Stomach (tissue), 9 donors: ENCODE results near the gene STXBP5L. TPM values are rescaled to one million over a fixed set of nuclear protein-coding genes. Genes with fewer than 3 reads are reported as not detected.
"Not testable (repeated sequence)": the region's sequence is repeated elsewhere in the genome, so short reads cannot be mapped to it uniquely, and the experiment has no call there.

Experiments
- DNase-seq, 2 donors: peaks; one replicate each; pipeline versions ENCODE4 v3.0.0 to v3.0.0-alpha.2; 2013 to 2019
- H3K27ac ChIP-seq, 5 donors: fragments of 200-600 bp in 4 of 5; sonication (generic) in 4 of 5; one replicate each; pipeline ENCODE4 v1.5.1; 2013 to 2019; ENCODE audit warnings: mild to moderate bottlenecking in 1 of 5, moderate library complexity in 1 of 5
- H3K27me3 ChIP-seq, 3 donors: fragments of 200-600 bp; sonication (generic); one replicate each; pipeline ENCODE4 v1.5.1; 2017 to 2019; ENCODE audit warnings: mixed run types in 1 of 3
- H3K36me3 ChIP-seq, 4 donors: fragments of 200-600 bp; sonication (generic); 1 replicate in 3 of 4; 2 replicates in 1 of 4; pipeline ENCODE4 v1.5.1; 2016 to 2019
- H3K4me1 ChIP-seq, 4 donors: fragments of 200-600 bp; sonication (generic); one replicate each; pipeline ENCODE4 v1.5.1; 2016 to 2019
- H3K4me3 ChIP-seq, 4 donors: fragments of 200-600 bp; sonication (generic) in 3 of 4; one replicate each; pipeline ENCODE4 v1.5.1; 2016 to 2019; ENCODE audit warnings: mild to moderate bottlenecking in 1 of 4
- H3K9me3 ChIP-seq, 4 donors: fragments of 200-600 bp; sonication (generic); one replicate each; pipeline ENCODE4 v1.5.1; 2016 to 2019
- CTCF ChIP-seq, 7 experiments: fragments of 450-650 bp in 4 of 7; fragments of 200-600 bp in 3 of 7; sonication (generic) in 3 of 7; IDR thresholded peaks; one replicate each; pipeline ENCODE4 v1.5.1; 2016 to 2019; ENCODE audit warnings: antibody characterized with exemption in 7 of 7, control low read depth in 2 of 7, mild to moderate bottlenecking in 1 of 7
- EP300 ChIP-seq: sonication (generic); formaldehyde crosslinking; IDR thresholded peaks from one replicate; pipeline ENCODE4 v1.6.1; 2017; ENCODE audit warnings: antibody characterized with exemption
- POLR2A ChIP-seq, 4 donors: fragments of 450-650 bp; IDR thresholded peaks; one replicate each; pipeline ENCODE4 v1.6.1; 2016; ENCODE audit warnings: antibody characterized with exemption in 4 of 4, control low read depth in 2 of 4, mild to moderate bottlenecking in 1 of 4, moderate library complexity in 1 of 4
- POLR2AphosphoS5 ChIP-seq, 3 donors: sonication (generic); formaldehyde crosslinking; IDR thresholded peaks; one replicate each; pipeline ENCODE4 v1.6.1; 2016; ENCODE audit warnings: antibody characterized with exemption in 3 of 3
- WGBS, 5 donors: extraction: QIAGEN DNeasy Blood & Tissue Kit in 3 of 5; methylation state at CpG; one replicate each; pipeline versions ENCODE4 v1.1.5 to v1.1.7; 2013 to 2018; 5-methylcytosine and 5-hydroxymethylcytosine counted together
- intact Hi-C: fragments of 100-400 bp; cut with DNase I; formaldehyde crosslinking; loops from one replicate; pipeline ENCODE4 v1.15.1; 2023; ENCODE audit warnings: low total_unique reads
- polyA plus RNA-seq, 3 donors: library from polyadenylated mRNA; stranded (reverse); fragments of 200-250 nt; gene quantifications; one replicate each; pipeline ENCODE4 v1.2.3, GENCODE V29; 2013
- total RNA-seq, 5 donors: library from RNA; depleted of rRNA; stranded (reverse); fragments of >200 nt; gene quantifications; one replicate each; pipeline versions ENCODE4 v1.1.0 to v1.2.3, GENCODE V29; 2014 to 2016
- donor health status: healthy with polysubstance abuse.
- donor health status: Bipolar disorder and iron deficiency.
- donor health status: healthy.

STXBP5L gene
- total and polyA plus RNA-seq, 8 donors = 0.08 to 12.8 (median 0.42) TPM

GRCh38 chr3:121436641-121437040 is 528.6 kb downstream of the STXBP5L start:
- no peaks in the 10 kb centered on the region for H3K9me3 ChIP-seq
- H3K27ac ChIP-seq = no peak overlapping the region
- H3K4me1 ChIP-seq = peaks cover 0 to 11% (median 2%) of the 10 kb centered on the region in 4 donors
- H3K4me3 ChIP-seq = no peak overlapping the region
- no peaks in the 10 kb centered on the region for H3K27me3 ChIP-seq
- H3K36me3 ChIP-seq = no peaks in the 10 kb centered on the region
- TF ChIP-seq EP300 = no peak
- no peak for TF ChIP-seq POLR2AphosphoS5 (IDR thresholded peaks at IDR 0.05)
- no peak for TF ChIP-seq POLR2A (IDR thresholded peaks at IDR 0.05)
- TF ChIP-seq CTCF (IDR thresholded peaks at IDR 0.05) = no peak
- intact Hi-C loops = no loop called here
- WGBS, 5 donors = 53 to 78% (median 66%) methylated on average over 3 of the region's 3 CpGs
- DNase-seq = no peak

- 90 to 95% (median 94%) methylated on average over 1 of the region's 1 CpG for WGBS, 5 donors
- Histone ChIP-seq H3K27ac (no peak overlapping the region), H3K4me3 (no peak overlapping the region), H3K9me3 (no peaks in the 10 kb centered on the region), H3K4me1 (no peaks in the 10 kb centered on the region), H3K27me3 (no peaks in the 10 kb centered on the region), H3K36me3 (no peaks in the 10 kb centered on the region)
- no peak for DNase-seq
- no peak for TF ChIP-seq POLR2A (IDR thresholded peaks at IDR 0.05)
- no peak for TF ChIP-seq POLR2AphosphoS5 (IDR thresholded peaks at IDR 0.05)
- TF ChIP-seq CTCF (IDR thresholded peaks at IDR 0.05) = no peak
- no peak for TF ChIP-seq EP300
- intact Hi-C loops = no loop called here
These were observed 535.5 kb downstream of the STXBP5L start for GRCh38 chr3:121443456-121443855.

GRCh38 chr3:121451752-121452151 is 543.7 kb downstream of the STXBP5L start:
- H3K36me3 ChIP-seq, intact Hi-C loops, H3K4me1 ChIP-seq, H3K27me3 ChIP-seq, H3K9me3 ChIP-seq, H3K27ac ChIP-seq, H3K4me3 ChIP-seq, DNase-seq: not testable (repeated sequence)
- WGBS, 5 donors = 83 to 87% (median 86%) methylated on average over 12 of the region's 12 CpGs

GRCh38 chr3:121462565-121462964 is 554.6 kb downstream of the STXBP5L start:
- intact Hi-C loops = no loop called here
- H3K36me3 ChIP-seq = peaks cover 0 to 7% (median 0%) of the 10 kb centered on the region in 4 donors
- no peak overlapping the region for H3K27ac ChIP-seq
- H3K9me3 ChIP-seq = no peaks in the 10 kb centered on the region
- no peak overlapping the region for H3K4me3 ChIP-seq
- 76 to 87% (median 86%) methylated on average over 3 of the region's 3 CpGs for WGBS, 5 donors
- peak in 1 of 2 donors; percentile 4 for DNase-seq
- H3K27me3 ChIP-seq = no peaks in the 10 kb centered on the region
- no peaks in the 10 kb centered on the region for H3K4me1 ChIP-seq
- TF ChIP-seq EP300 = no peak
- no peak for TF ChIP-seq CTCF (IDR thresholded peaks at IDR 0.05)
- TF ChIP-seq POLR2A (IDR thresholded peaks at IDR 0.05) = no peak
- TF ChIP-seq POLR2AphosphoS5 (IDR thresholded peaks at IDR 0.05) = no peak

- no peak for DNase-seq
- H3K4me3 ChIP-seq = no peak overlapping the region
- no peak overlapping the region for H3K27ac ChIP-seq
- H3K27me3 ChIP-seq = no peaks in the 10 kb centered on the region
- H3K4me1 ChIP-seq = no peaks in the 10 kb centered on the region
- TF ChIP-seq CTCF (IDR thresholded peaks at IDR 0.05) = no peak
- TF ChIP-seq POLR2AphosphoS5 (IDR thresholded peaks at IDR 0.05) = no peak
- no peak for TF ChIP-seq EP300
- no peak for TF ChIP-seq POLR2A (IDR thresholded peaks at IDR 0.05)
- intact Hi-C loops = no loop called here
- peaks cover 0 to 7% (median 0%) of the 10 kb centered on the region in 4 donors for H3K36me3 ChIP-seq
- no peaks in the 10 kb centered on the region for H3K9me3 ChIP-seq
These were observed 555.7 kb downstream of the STXBP5L start for GRCh38 chr3:121463745-121464144.
